ENCODE results near the gene MYLK. TPM values are rescaled to one million over a fixed set of nuclear protein-coding genes. Genes with fewer than 3 reads are reported as not detected.

MYLK gene
- total and polyA plus RNA-seq, 2 of the 4 experiments (the other 2 are of a cell fraction): 299 to 484 TPM

- WGBS, 2 experiments (ENCODE audit: extremely low coverage in 2 of 2, insufficient read length in 1 of 2): 100% methylated on average over 1 of the region's 4 CpGs; no CpG with 5 or more reads in 1 of the 2 experiments
- Histone ChIP-seq H3K4me3 (ENCODE audit: insufficient read depth, low read depth, low read length) (no peak overlapping the region), H3K23ac (ENCODE audit: low read depth, low read length) (no peak overlapping the region), H3K18ac (ENCODE audit: low read depth, low read length) (no peak overlapping the region), H3K14ac (replicated peaks; ENCODE audit: low read depth, low read length) (no peak overlapping the region), H2BK15ac (ENCODE audit: low read depth, low read length) (no peak overlapping the region), H2BK120ac (ENCODE audit: low read depth, low read length) (no peak overlapping the region), H3K4me2 (ENCODE audit: low read depth, low read length) (no peak overlapping the region), H3K27me3 (ENCODE audit: control insufficient read depth, insufficient read depth, low read length) (no peaks in the 10 kb centered on the region), H3K4me1 (ENCODE audit: control insufficient read depth, insufficient read depth, low read length) (peaks cover 21% of the 10 kb centered on the region), H2AK9ac (replicated peaks; ENCODE audit: low read depth, low read length, poor library complexity) (no peak overlapping the region), H4K8ac (ENCODE audit: low read depth in 2 of 2, low read length in 2 of 2) (no peak overlapping the region), H4K91ac (ENCODE audit: insufficient read depth, low read depth, low read length) (no peak overlapping the region), H3K9me1 (ENCODE audit: insufficient read depth, low read length) (peaks cover 20% of the 10 kb centered on the region), H3K36me3 (ENCODE audit: control insufficient read depth, insufficient read depth, low read length) (peaks cover 77% of the 10 kb centered on the region), H4K20me1 (ENCODE audit: insufficient read depth, low read length) (no peaks in the 10 kb centered on the region), H2AFZ (replicated peaks; ENCODE audit: low read length, poor library complexity) (no peak overlapping the region), H2BK20ac (ENCODE audit: low read depth, low read length) (no peak overlapping the region), H2BK5ac (ENCODE audit: low read depth, low read length, poor library complexity, severe bottlenecking) (no peak overlapping the region), H2AK5ac (ENCODE audit: low read depth, low read length) (no peak overlapping the region), H3K9me3 (ENCODE audit: control insufficient read depth, insufficient read depth, low read length) (no peaks in the 10 kb centered on the region), H3K56ac (ENCODE audit: extremely low read depth, insufficient read depth, low read length) (no peak overlapping the region), H4K5ac (ENCODE audit: low read depth, low read length) (no peak overlapping the region), H3K9ac (ENCODE audit: low read depth, low read length) (no peak overlapping the region), H3K79me1 (ENCODE audit: low read depth in 1 of 2, low read length in 2 of 2) (peaks cover 2 to 49% of the 10 kb centered on the region in 2 experiments; a peak in 2 of 4 replicates), H3K27ac (ENCODE audit: insufficient read depth, low read length) (no peak overlapping the region), H3K4ac (ENCODE audit: low read depth, low read length) (no peak overlapping the region; the same call in 1 of the 2 replicates)
- dilution Hi-C loops (cut with HindIII; ENCODE audit: low sequenced_read_pairs, unreplicated experiment): no loop called here
- CTCF ChIA-PET: no interaction called here
- intact Hi-C loops (cut with micrococcal nuclease): no loop called here
- POLR2A ChIA-PET (ENCODE audit: unreplicated experiment): no interaction called here
- TF ChIP-seq FOS (IDR thresholded peaks at IDR 0.05; ENCODE audit: low read depth, low read length): no peak
- no peak for TF ChIP-seq MAZ (IDR thresholded peaks at IDR 0.05; ENCODE audit: borderline replicate concordance, low read depth, low read length)
- TF ChIP-seq MAFK (IDR thresholded peaks at IDR 0.05; ENCODE audit: low read depth, low read length): no peak
- TF ChIP-seq USF2 (IDR thresholded peaks at IDR 0.05; ENCODE audit: low read depth, low read length): no peak
- TF ChIP-seq CEBPB (IDR thresholded peaks at IDR 0.05; ENCODE audit: low read depth, low read length): no peak
- TF ChIP-seq CTCF (conservative IDR thresholded peaks at IDR 0.05; ENCODE audit: low read depth, low read length): no peak
- no peak for TF ChIP-seq SMC3 (IDR thresholded peaks at IDR 0.05; ENCODE audit: low read depth, low read length)
- TF ChIP-seq RAD21 (IDR thresholded peaks at IDR 0.05; ENCODE audit: low read length): no peak
- TF ChIP-seq ELK1 (IDR thresholded peaks at IDR 0.05; ENCODE audit: borderline replicate concordance, low read depth, low read length): no peak
- no peak for TF ChIP-seq MXI1 (IDR thresholded peaks at IDR 0.05; ENCODE audit: borderline replicate concordance, low read depth, low read length)
- no peak for TF ChIP-seq RCOR1 (IDR thresholded peaks at IDR 0.05; ENCODE audit: insufficient replicate concordance, low read length)
- BruUV-seq (replicated peaks): no TSS peak
- ATAC-seq (ENCODE audit: low read depth) (no peak), DNase-seq (no peak)
- in situ Hi-C loops (cut with MboI; ENCODE audit: low sequenced_read_pairs): no loop called here
Measured at GRCh38 chr3:123684209-123684608, 199.9 kb downstream of the MYLK start.

Data from IMR-90 (cell line).